Activated CD4-positive, alpha-beta T cell treated with anti-CD3 and anti-CD28 coated beads for 4 hours (primary cell): ENCODE results near the gene PSMD5.

Source experiments
- DNase-seq, 2 donors: peaks; one replicate each; pipeline ENCODE4 v3.0.0-alpha.2; 2020

PSMD5 gene

DNA sequence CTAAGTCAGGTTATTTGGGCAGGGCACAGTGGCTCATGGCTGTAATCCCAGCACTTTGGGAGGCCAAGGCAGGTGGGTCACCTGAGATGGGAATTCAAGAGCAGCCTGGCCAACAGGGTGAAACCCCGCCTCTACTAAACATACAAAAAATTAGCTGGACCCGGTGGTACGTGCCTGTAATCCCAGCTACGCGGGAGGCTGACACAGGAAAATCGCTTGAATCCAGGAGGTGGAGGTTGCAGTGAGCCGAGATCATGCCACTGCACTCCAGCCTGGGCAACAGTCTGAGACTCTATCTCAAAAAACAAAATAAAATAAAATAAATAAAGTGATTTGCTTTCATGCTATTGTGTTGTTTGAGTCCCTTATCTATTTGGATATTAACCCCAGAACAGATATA is 41.3 kb downstream of the PSMD5 start:
- DNase-seq, result no peak

DNA sequence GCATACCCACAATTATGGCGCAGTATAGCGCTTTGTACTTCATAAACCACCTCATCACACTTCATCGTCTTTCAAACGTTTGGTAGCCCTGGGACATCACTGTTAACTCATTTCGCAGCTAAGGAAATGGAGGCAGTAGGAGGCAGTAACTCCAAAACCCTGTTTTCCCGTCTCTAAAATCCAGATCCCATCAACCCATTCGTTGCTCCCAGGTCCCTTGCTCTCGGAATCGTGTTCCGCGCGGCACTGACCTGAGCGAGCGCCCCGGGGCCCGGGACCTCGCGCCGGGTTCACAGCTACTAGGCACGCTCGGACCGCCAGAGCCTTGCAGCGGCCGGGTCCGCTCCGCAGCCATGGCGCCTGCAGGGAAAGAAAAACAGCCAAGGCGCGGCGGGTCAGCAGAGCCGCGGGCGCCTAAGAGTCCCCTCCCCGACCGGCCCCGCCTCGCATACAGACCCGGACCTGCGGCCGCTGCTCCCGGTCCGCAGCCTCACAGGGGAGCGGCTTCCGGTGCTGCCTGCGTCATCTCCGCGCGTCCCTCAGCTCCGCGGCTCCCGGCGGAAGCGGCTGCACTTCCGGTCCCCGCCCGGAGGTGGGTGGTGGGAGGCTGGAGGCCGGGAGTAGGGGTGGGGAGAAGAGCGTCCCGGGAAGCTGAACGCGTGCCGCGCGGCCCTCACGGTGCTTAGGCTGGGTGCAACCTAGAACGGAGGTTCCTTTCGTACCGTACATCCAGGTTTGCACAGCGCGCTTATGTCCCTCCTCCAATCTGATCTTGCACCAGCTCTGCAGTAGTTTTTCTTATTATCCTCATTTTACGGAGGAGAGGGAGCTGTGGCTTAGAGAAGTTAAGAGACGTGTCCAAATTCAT is 49.6 kb downstream of the PSMD5 start, which contains the start of gene FBXW2:
Gene FBXW2, minus strand, starts transcription at position 519 of the 868 bp plus-strand sequence. CDS start 5,158 bp downstream, outside the sequence.
- DNase-seq, result peak; percentile 73 to 80

DNA sequence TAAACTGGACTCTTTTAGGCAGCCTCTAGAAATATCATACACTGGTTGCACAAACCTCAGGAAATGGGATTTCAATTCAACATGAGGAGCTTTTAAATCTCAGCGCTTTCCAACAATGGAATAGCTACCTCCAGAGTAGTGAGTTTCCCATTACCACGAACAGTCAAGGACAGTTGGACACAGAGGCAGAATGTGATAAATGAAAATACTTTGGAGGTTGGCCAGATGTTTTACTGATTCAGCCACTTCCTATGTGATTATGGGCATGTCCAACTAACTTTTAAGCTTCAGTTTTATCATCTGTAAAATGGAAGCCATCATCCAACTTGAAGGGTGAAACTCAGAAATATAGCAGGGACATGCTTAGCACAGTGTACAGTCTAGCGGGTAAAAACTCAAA is 51.6 kb downstream of the PSMD5 start:
- DNase-seq, result no peak

DNA sequence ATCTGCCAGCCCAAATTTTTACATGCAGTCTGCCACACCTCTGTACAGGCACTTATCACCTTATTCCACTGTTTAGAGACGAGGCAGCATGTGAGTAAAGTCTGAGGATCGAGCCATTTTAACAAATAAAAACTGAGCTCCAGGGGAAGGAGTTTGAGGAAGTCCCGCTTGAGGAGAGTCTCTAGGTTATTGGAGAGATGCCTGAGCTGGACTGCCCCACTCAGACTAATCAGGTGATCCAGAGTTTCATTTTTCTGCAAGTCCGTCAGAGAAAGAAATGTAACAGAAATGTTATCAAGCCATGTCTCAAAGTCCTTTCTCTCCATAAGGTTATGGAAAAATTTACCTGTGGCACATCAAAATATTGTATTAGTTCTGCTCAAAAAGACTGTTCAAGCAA is 54.8 kb downstream of the PSMD5 start:
- no peak for DNase-seq

DNA sequence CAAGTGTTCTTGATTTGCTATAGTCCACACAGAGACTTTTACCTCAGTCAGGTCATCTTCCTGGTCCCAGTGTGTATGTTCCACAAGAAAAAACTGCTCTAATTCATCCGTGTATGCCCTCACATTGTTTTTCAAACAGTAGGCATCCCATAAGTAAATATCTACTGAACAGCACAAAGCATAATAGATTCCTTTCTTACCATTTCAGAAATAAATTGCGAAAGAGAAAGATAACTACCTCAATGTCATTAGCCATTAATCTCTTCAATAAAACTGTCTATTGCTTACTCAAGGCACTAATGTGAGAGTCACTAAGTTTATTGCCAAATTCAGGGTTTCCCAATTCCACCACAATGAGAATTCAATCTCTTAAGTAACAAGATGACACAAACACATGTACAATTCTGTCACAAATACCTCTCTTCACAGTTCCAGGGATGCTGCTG is 59.1 kb downstream of the PSMD5 start:
- DNase-seq, result no peak

DNA sequence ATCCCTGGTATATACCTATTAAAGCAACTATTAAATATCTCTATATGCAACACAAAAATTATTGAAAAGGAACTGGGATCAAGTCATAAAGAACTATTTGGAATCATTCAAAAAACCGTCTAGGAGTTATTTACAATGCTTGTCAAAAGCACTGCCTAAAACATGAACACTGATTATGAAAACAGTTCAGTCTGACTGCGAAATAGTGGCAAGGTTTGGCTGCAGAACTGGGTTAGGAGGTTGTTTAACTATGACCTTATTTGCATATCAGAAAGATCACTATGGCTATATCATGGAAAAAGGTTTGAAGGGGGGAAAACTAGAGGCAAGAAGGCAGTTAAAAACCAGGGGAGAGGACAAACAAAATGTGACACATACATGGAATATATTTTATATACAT is 61.5 kb downstream of the PSMD5 start:
- no peak for DNase-seq

DNA sequence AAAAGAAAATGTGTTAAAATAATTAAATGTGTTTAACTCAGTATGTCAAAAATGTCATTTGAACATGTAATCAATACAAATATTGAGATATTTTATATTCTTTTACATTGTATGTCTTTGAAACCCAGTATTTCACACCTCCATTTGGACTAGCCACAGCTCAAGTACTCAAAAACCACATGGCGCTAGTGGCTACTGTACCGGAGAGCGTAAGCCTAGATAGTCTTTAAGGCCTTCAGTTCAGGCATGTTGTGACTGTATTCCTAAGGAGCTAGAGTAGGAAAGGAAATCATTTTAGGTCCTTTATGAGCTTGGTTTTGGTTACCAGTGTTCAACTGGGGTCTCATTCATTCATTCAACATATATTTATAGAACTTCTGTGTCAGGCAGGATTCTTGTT is 62.4 kb downstream of the PSMD5 start:
- DNase-seq, result no peak

DNA sequence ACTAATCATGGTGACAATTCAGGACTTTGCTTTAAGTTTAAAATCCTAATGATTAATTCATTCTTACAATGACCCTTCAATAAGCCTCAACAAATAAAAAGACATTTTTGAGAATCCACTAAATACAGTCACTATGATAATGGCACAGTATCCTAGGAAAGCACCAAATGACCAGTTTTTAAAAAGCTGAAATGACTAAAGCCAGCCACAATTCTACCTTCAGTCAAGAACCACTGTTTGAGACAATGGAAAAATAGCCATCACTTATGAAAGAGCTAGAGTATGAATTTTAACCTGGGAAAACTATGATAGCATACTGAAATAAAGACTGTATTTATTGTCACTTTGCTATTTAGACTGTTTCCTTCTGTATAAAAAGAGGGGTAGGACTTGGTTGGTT is 63.5 kb downstream of the PSMD5 start:
- no peak for DNase-seq

DNA sequence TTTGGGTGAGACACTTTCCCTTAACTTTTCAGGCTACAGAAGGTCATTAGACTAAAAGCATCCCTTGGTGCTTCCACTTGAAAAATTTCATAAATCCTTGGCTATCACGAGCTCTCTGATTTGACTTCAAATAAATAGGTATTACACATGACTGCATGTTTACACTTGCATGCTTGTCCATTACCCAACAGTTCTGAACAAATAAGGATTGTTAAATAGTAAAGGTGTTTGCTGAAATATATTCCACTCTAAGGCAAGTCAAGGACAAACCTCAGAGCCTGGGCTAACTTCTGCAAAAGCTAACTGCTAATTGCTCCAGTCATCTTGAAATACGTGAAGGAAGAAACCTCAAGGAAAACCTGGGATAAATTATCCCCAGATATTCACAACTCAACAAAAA is 64.0 kb downstream of the PSMD5 start:
- no peak for DNase-seq

DNA sequence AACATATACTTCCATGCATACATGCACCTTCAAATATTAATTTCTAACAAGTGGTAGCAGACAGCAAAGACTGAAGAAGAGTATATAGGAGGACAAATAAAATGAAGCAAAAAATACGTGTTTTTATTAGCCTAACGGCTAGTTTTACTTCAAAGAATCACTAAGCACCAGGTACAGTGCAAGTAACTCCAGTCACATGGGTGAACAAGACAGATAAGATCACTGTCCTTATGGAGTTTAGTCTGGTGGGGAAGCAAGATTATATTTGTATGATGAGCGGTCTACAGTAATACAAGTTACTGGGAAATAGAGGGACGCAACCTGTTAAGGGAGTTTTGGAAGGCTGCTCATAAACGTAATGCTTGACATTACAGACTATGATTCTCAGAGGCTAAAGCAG is 65.5 kb downstream of the PSMD5 start:
- no peak for DNase-seq

DNA sequence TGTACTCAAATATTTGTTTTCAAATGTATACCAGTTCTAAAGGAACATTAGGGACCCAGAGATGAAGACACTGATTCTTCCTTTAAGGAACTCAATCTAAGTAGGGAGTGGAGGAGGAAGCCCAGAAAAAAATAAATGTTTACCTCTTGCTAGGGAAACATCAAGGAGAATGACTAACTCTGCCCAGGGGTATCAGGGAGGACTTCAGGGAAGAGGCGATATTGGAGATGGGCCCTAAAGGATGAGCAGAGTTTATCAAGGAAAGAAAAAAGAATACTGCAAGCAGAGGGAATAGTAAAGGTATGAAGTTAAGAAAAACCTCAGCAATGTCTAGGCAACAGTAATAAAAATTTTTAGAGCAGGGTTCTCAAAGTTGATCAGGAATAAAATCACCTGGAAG is 65.9 kb downstream of the PSMD5 start:
- DNase-seq, result no peak

DNA sequence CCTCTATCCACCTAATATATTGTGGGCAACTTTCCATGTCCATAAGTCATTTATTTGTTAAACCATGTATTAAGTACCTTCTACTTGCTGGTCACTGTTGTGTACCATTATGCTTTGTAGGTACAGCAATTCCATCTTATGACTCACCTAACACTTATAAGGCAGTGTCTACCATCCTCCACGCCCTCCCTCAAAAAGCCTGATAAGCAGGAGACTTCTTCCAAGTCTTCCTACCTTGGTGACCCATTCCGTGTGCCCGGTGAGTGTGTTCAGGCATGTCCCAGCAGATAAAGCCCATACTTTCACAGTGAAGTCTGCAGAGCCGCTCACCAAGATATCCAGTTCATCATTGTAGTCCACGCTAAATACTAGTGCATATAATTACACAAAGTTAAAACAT is 66.9 kb downstream of the PSMD5 start:
- DNase-seq, result no peak

DNA sequence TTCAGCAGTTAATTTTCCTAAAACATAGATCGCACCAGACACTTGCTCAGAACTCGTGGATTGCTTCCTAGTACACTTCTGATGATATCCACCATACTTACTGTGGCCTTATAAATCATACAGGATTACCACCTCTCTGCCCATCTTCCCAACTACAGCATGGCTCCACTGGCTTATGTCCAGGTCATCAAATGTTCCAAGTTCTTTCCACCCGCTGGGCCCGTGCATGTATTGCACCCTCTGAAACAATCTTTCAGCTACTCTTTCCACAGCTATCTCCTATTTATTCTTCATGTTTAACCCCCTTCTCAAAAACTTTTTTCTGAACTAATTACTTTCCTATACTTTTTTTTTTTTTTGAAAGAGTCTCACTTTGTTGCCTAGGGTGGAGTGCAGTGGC is 68.0 kb downstream of the PSMD5 start:
- no peak for DNase-seq

DNA sequence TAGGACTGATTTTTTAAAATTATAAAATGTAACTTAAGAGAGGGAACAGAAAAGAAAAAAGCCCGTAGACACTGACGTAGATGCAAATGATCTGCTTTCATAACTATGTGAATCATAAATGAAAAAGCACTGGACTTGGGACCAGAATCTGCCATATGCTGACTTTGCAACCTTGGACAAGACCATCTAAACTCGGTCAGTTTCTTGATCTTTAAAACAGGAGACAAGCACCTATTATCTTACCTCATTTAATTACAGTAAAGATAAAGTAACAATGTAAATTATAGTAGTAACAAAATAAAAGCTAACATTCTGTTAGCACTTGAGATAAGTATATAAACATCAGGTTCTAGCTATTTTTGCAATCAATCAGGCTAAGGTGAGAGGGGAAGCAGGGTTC is 69.5 kb downstream of the PSMD5 start:
- DNase-seq, result no peak

DNA sequence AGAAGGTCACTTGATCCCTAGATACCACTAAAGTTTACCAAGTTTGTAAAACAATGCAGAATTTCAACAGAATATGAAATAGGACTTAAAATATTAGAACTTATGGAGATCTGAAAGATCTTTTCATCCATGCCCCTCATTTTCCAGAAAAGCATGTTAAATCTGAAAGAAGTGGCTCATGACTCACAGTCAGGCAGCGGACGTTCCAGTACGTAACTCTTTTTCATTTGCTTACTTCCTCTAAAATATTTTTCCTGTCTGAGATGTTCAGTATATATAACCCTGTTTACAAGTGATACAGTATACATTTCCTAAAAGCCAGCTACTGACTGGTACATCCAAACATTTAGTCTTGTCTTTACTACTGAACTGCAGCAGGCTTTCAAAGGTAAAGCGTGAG is 71.8 kb downstream of the PSMD5 start:
- no peak for DNase-seq

DNA sequence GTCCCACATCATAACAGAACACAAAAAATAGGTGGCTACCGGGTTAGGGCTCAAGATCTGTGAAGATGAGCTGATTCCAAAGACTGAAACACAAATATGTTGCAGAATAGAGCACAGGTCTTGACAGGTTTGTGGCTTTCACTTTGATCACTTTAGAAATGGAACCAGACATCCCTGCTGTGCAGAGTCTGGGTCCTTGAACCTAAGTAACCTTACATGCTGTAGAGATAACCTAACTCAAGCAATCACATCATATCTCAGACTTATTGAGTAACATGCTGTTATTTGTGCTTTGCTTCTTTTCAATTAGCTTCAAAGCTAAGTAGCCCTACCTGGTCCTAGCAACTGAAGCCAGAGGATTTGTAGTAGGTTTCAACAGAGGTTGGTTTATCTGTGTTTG is 73.8 kb downstream of the PSMD5 start:
- no peak for DNase-seq

DNA sequence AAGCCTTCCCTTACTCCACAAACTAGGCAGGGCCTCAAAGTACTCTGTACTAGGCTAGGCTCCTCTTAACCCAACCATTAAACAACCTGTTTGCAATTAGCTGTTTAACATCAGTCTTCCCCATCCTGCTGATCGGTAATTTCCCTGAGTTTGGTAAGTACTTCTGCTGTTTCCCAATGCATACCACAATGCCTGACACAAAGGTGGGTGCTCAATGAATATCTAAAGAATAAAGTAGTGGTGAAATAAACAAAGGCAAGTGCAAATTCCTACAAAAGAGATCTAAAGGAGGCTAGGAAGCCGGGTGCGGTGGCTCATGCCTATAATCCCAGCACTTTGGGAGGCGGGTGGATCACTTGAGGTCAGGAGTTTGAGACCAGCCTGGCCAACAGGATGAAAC is 74.5 kb downstream of the PSMD5 start:
- DNase-seq, result no peak

DNA sequence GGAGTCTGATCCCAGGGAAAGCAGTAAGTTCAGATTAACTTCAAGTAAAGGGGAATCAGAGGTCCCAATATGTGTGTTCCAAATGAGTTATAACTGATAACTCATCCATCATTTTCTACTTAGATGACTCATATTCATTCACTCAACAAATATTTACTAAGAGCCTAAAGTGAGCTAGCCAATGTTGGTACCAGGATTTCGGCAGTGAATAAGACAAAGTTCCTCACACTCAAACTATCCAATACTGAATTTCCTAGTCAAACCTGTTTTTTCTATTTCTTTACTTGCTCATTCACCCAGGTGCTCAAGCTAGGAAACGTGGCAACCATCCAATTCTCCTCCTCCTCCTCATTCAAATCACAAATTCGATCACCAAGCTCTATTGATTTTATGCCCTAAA is 75.3 kb downstream of the PSMD5 start:
- DNase-seq, result no peak
